Prostate gland (tissue), 2 donors: ENCODE data around the gene WDR1. TPM values are rescaled to one million over a fixed set of nuclear protein-coding genes. Genes with fewer than 3 reads are reported as not detected.

Experiments used
- DNase-seq: peaks from one replicate; pipeline ENCODE4 v3.0.0-alpha.2; 2019; ENCODE audit warnings: low spot score
- H3K27ac ChIP-seq, 2 donors: fragments of 200-600 bp; sonication (generic); 2 replicates each; pipeline ENCODE4 v1.5.1; 2017 to 2019
- H3K27me3 ChIP-seq: fragments of 200-600 bp; sonication (generic); replicated peaks from 2 replicates; pipeline ENCODE4 v1.5.1; 2019; ENCODE audit not compliant: insufficient read depth
- H3K36me3 ChIP-seq, 2 donors: fragments of 200-600 bp; sonication (generic); 1 replicate in 1 of 2; 2 replicates in 1 of 2; pipeline versions ENCODE4 v1.5.1 to v1.8.1; 2017 to 2019
- H3K4me1 ChIP-seq: fragments of 200-600 bp; sonication (generic); replicated peaks from 2 replicates; pipeline ENCODE4 v1.5.1; 2019
- H3K4me3 ChIP-seq, 2 donors: fragments of 200-600 bp; sonication (generic); 2 replicates each; pipeline ENCODE4 v1.5.1; 2017 to 2019
- H3K9me3 ChIP-seq: fragments of 200-600 bp; sonication (generic); 2 replicates; pipeline ENCODE4 v1.5.1; 2017
- CTCF ChIP-seq, 4 experiments: fragments of 200-600 bp in 2 of 4; fragments of 450-650 bp in 2 of 4; sonication (generic) in 2 of 4; IDR thresholded peaks; 1 replicate in 3 of 4; 2 replicates in 1 of 4; pipeline ENCODE4 v1.5.1; 2016 to 2019; ENCODE audit warnings: antibody characterized with exemption in 4 of 4, mild to moderate bottlenecking in 2 of 4, moderate library complexity in 2 of 4
- POLR2A ChIP-seq: fragments of 450-650 bp; IDR thresholded peaks from one replicate; pipeline ENCODE4 v1.6.1; 2016; ENCODE audit warnings: antibody characterized with exemption, mild to moderate bottlenecking
- POLR2AphosphoS5 ChIP-seq: sonication (generic); formaldehyde crosslinking; IDR thresholded peaks from one replicate; pipeline ENCODE4 v1.6.1; 2017; ENCODE audit warnings: antibody characterized with exemption
- WGBS: methylation state at CpG from one replicate; pipeline ENCODE4 v1.1.5; 2018; 5-methylcytosine and 5-hydroxymethylcytosine counted together
- intact Hi-C: fragments of 100-400 bp; cut with DNase I; formaldehyde crosslinking; loops from one replicate; pipeline ENCODE4 v1.14.2; 2022
- total RNA-seq, 2 donors: library from RNA; depleted of rRNA; stranded (reverse); fragments of >200 nt; gene quantifications; one replicate each; pipeline ENCODE4 v1.1.0, GENCODE V29; 2016

The WDR1 gene
- total RNA-seq, 2 donors from 2014 or later, result 127 to 171 TPM

- no peaks in the 10 kb centered on the region for H3K36me3 ChIP-seq
- no peak overlapping the region for H3K4me3 ChIP-seq
- WGBS, result 84% methylated on average over 13 of the region's 13 CpGs
- intact Hi-C loops, result no loop called here
- no peak for DNase-seq
- H3K9me3 ChIP-seq, result no peaks in the 10 kb centered on the region
- no peaks in the 10 kb centered on the region for H3K27me3 ChIP-seq
- TF ChIP-seq POLR2A (no peak), CTCF (IDR thresholded peaks at IDR 0.05) (no peak), POLR2AphosphoS5 (no peak)
- H3K27ac ChIP-seq, result peak overlapping the region in 1 of 2 donors; percentile 7
- H3K4me1 ChIP-seq, result peaks cover 39% of the 10 kb centered on the region
Measured at GRCh38 chr4:10111067-10111801, 5.4 kb downstream of the WDR1 start.

GRCh38 chr4:10109995-10110670 lies 6.5 kb downstream of the WDR1 start:
- WGBS, result 89% methylated on average over 11 of the region's 11 CpGs
- H3K4me1 ChIP-seq, result peaks cover 36% of the 10 kb centered on the region
- peak overlapping the region in 1 of 2 donors; percentile 71 for H3K27ac ChIP-seq
- intact Hi-C loops, result no loop called here
- no peak overlapping the region for H3K4me3 ChIP-seq
- H3K9me3 ChIP-seq, result no peaks in the 10 kb centered on the region
- no peaks in the 10 kb centered on the region for H3K36me3 ChIP-seq
- DNase-seq, result no peak
- TF ChIP-seq CTCF (IDR thresholded peaks at IDR 0.05) (no peak), POLR2A (no peak), POLR2AphosphoS5 (no peak)
- no peaks in the 10 kb centered on the region for H3K27me3 ChIP-seq

GRCh38 chr4:10108818-10109783 lies 7.5 kb downstream of the WDR1 start:
- intact Hi-C loops, result no loop called here
- Histone ChIP-seq H3K4me3 (no peak overlapping the region), H3K36me3 (no peaks in the 10 kb centered on the region), H3K27me3 (no peaks in the 10 kb centered on the region), H3K4me1 (peaks cover 29% of the 10 kb centered on the region), H3K27ac (peak overlapping the region; percentile 71 to 80), H3K9me3 (no peaks in the 10 kb centered on the region)
- TF ChIP-seq CTCF (IDR thresholded peaks at IDR 0.05), result no peak
- TF ChIP-seq POLR2A, result no peak
- no peak for TF ChIP-seq POLR2AphosphoS5
- 60% methylated on average over 17 of the region's 17 CpGs for WGBS
- no peak for DNase-seq

- peaks cover 30% of the 10 kb centered on the region for H3K4me1 ChIP-seq
- H3K27me3 ChIP-seq, result no peaks in the 10 kb centered on the region
- H3K36me3 ChIP-seq, result no peaks in the 10 kb centered on the region
- TF ChIP-seq CTCF (IDR thresholded peaks at IDR 0.05) (no peak), POLR2A (no peak), POLR2AphosphoS5 (peak; percentile 36)
- H3K4me3 ChIP-seq, result no peak overlapping the region
- H3K9me3 ChIP-seq, result no peaks in the 10 kb centered on the region
- intact Hi-C loops, result no loop called here
- peak overlapping the region; percentile 71 to 80 for H3K27ac ChIP-seq
- 80% methylated on average over 6 of the region's 6 CpGs for WGBS
- DNase-seq, result no peak
Measured at GRCh38 chr4:10108391-10108790, 8.2 kb downstream of the WDR1 start.
